Measurements from ENCODE around the gene TECPR1. TPM values are rescaled to one million over a fixed set of nuclear protein-coding genes. Genes with fewer than 3 reads are reported as not detected.

TECPR1 gene
- total and polyA plus RNA-seq, 2 experiments from 2014 or later, result 4.6 to 24.4 TPM

DNA sequence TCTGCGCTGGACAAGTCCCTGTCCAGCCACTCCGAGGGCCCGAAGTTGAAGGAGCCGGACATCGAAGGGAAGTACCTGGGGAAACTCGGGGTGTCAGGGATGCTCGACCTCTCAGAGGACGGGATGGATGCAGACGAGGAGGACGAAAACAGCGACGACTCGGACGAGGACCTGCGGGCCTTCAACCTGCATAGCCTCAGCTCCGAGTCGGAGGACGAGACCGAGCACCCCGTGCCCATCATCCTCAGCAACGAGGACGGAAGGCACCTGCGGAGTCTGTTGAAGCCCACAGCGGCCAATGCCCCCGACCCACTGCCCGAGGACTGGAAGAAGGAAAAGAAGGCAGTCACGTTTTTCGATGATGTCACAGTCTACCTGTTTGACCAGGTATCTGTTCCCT is 57.8 kb downstream of the TECPR1 start:
- Mint-ChIP-seq H3K27me3 (ENCODE audit: insufficient read depth, low read depth, poor library complexity) (peaks cover 2% of the 10 kb centered on the region), H3K4me1 (no peaks in the 10 kb centered on the region), H3K36me3 (ENCODE audit: low read depth) (peaks cover 33% of the 10 kb centered on the region), H3K9me3 (no peaks in the 10 kb centered on the region), H3K27ac (no peak overlapping the region), H3K4me3 (no peak overlapping the region)
- no peaks in the 10 kb centered on the region; the same call in none of the 2 replicates for H4K20me1 ChIP-seq (replicated peaks; ENCODE audit: insufficient read depth)
- H3K27me3 ChIP-seq (ENCODE audit: insufficient read depth), result no peaks in the 10 kb centered on the region
- no peak overlapping the region for H3K4me2 ChIP-seq
- TF ChIP-seq STAT1 (IDR thresholded peaks at IDR 0.05; ENCODE audit: unreplicated experiment) (no peak), POLR2AphosphoS5 (IDR thresholded peaks at IDR 0.05; ENCODE audit: low read depth) (no peak), ZNF114 (CRISPR knock-in tag; IDR thresholded peaks at IDR 0.05) (no peak), CREB1 (CRISPR knock-in tag; IDR thresholded peaks at IDR 0.05; ENCODE audit: low read depth) (no peak), ZNF331 (CRISPR knock-in tag; IDR thresholded peaks at IDR 0.05; ENCODE audit: low read depth) (no peak), NANOG (IDR thresholded peaks at IDR 0.05; ENCODE audit: borderline replicate concordance) (no peak), REST (IDR thresholded peaks at IDR 0.05; ENCODE audit: unreplicated experiment) (no peak), EZH2phosphoT487 (IDR thresholded peaks at IDR 0.05; ENCODE audit: unreplicated experiment) (no peak), JUNB (IDR thresholded peaks at IDR 0.05; ENCODE audit: unreplicated experiment) (no peak), ETS1 (IDR thresholded peaks at IDR 0.05) (no peak), EZH2 (IDR thresholded peaks at IDR 0.05; ENCODE audit: low read depth, unreplicated experiment) (no peak), ZNF462 (CRISPR knock-in tag; IDR thresholded peaks at IDR 0.05) (no peak)
- TF ChIP-seq, protein P1, sequence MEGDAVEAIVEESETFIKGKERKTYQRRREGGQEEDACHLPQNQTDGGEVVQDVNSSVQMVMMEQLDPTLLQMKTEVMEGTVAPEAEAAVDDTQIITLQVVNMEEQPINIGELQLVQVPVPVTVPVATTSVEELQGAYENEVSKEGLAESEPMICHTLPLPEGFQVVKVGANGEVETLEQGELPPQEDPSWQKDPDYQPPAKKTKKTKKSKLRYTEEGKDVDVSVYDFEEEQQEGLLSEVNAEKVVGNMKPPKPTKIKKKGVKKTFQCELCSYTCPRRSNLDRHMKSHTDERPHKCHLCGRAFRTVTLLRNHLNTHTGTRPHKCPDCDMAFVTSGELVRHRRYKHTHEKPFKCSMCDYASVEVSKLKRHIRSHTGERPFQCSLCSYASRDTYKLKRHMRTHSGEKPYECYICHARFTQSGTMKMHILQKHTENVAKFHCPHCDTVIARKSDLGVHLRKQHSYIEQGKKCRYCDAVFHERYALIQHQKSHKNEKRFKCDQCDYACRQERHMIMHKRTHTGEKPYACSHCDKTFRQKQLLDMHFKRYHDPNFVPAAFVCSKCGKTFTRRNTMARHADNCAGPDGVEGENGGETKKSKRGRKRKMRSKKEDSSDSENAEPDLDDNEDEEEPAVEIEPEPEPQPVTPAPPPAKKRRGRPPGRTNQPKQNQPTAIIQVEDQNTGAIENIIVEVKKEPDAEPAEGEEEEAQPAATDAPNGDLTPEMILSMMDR (conservative IDR thresholded peaks at IDR 0.05; ENCODE audit: low read depth in 2 of 2), result no peak
- ATAC-seq (no peak), DNase-seq (ENCODE audit: low spot score) (no peak)
- no peak overlapping the region for H3K27ac ChIP-seq (ENCODE audit: low read depth)
- no peaks in the 10 kb centered on the region for H3F3A ChIP-seq (replicated peaks; ENCODE audit: low read depth)
- H3K79me2 ChIP-seq (replicated peaks; ENCODE audit: insufficient read depth), result peaks cover 15% of the 10 kb centered on the region
- H3K4me1 ChIP-seq (ENCODE audit: insufficient read depth), result no peaks in the 10 kb centered on the region
- H3K9me2 ChIP-seq (ENCODE audit: insufficient read depth), result no peaks in the 10 kb centered on the region
- no peak overlapping the region for H2AFZ ChIP-seq
- no peak overlapping the region for H3K4me3 ChIP-seq
- H3K36me3 ChIP-seq (ENCODE audit: insufficient read depth), result peaks cover 5% of the 10 kb centered on the region

Measured in GM23338 (cell line).